ENCODE measurements around the gene ARL15.

The ARL15 gene

GRCh38 chr5:54207566-54207965 lies 102.8 kb downstream of the ARL15 start:
- TF ChIP-seq FOXM1 (IDR thresholded peaks at IDR 0.05; ENCODE audit: borderline replicate concordance, low read depth): no peak
- TF ChIP-seq CEBPB (IDR thresholded peaks at IDR 0.05): no peak
- TF ChIP-seq NFIC (IDR thresholded peaks at IDR 0.05): no peak
- no peak for TF ChIP-seq CREB1 (IDR thresholded peaks at IDR 0.05; ENCODE audit: low read depth)
- TF ChIP-seq USF1 (IDR thresholded peaks at IDR 0.05): no peak
- TF ChIP-seq ZBTB7A (IDR thresholded peaks at IDR 0.05; ENCODE audit: low read depth): no peak
- TF ChIP-seq EP300 (IDR thresholded peaks at IDR 0.05; ENCODE audit: borderline replicate concordance): no peak
- TF ChIP-seq TEAD4 (IDR thresholded peaks at IDR 0.05): no peak
- no peak for TF ChIP-seq REST (IDR thresholded peaks at IDR 0.05; ENCODE audit: low read depth)
- TF ChIP-seq EGR1 (IDR thresholded peaks at IDR 0.05): no peak
- no peak for TF ChIP-seq YY1 (IDR thresholded peaks at IDR 0.05; ENCODE audit: low read depth)
- no peak for TF ChIP-seq MAX (IDR thresholded peaks at IDR 0.05)
- no peak for TF ChIP-seq TCF12 (IDR thresholded peaks at IDR 0.05; ENCODE audit: low read depth)
- TF ChIP-seq RAD21 (IDR thresholded peaks at IDR 0.05; ENCODE audit: low read depth): no peak
- TF ChIP-seq TAF1 (IDR thresholded peaks at IDR 0.05; ENCODE audit: low read depth): no peak

- TF ChIP-seq RAD21 (IDR thresholded peaks at IDR 0.05; ENCODE audit: low read depth) (no peak), ZBTB7A (IDR thresholded peaks at IDR 0.05; ENCODE audit: low read depth) (no peak), CEBPB (IDR thresholded peaks at IDR 0.05) (no peak), EGR1 (IDR thresholded peaks at IDR 0.05) (no peak), FOXM1 (IDR thresholded peaks at IDR 0.05; ENCODE audit: borderline replicate concordance, low read depth) (no peak), REST (IDR thresholded peaks at IDR 0.05; ENCODE audit: low read depth) (no peak), TAF1 (IDR thresholded peaks at IDR 0.05; ENCODE audit: low read depth) (no peak), CREB1 (IDR thresholded peaks at IDR 0.05; ENCODE audit: low read depth) (no peak), TCF12 (IDR thresholded peaks at IDR 0.05; ENCODE audit: low read depth) (no peak), EP300 (IDR thresholded peaks at IDR 0.05; ENCODE audit: borderline replicate concordance) (no peak), USF1 (IDR thresholded peaks at IDR 0.05) (no peak), NFIC (IDR thresholded peaks at IDR 0.05) (no peak), TEAD4 (IDR thresholded peaks at IDR 0.05) (no peak), MAX (IDR thresholded peaks at IDR 0.05) (no peak)
These were observed 103.7 kb downstream of the ARL15 start for GRCh38 chr5:54206580-54207229.

GRCh38 chr5:54205918-54206317 lies 104.5 kb downstream of the ARL15 start:
- TF ChIP-seq REST (IDR thresholded peaks at IDR 0.05; ENCODE audit: low read depth) (no peak), ZBTB7A (IDR thresholded peaks at IDR 0.05; ENCODE audit: low read depth) (no peak), TAF1 (IDR thresholded peaks at IDR 0.05; ENCODE audit: low read depth) (no peak), EP300 (IDR thresholded peaks at IDR 0.05; ENCODE audit: borderline replicate concordance) (no peak), USF1 (IDR thresholded peaks at IDR 0.05) (no peak), YY1 (IDR thresholded peaks at IDR 0.05; ENCODE audit: low read depth) (no peak), MAX (IDR thresholded peaks at IDR 0.05) (no peak)

GRCh38 chr5:54205453-54205852 lies 104.9 kb downstream of the ARL15 start:
- no peak for TF ChIP-seq FOXM1 (IDR thresholded peaks at IDR 0.05; ENCODE audit: borderline replicate concordance, low read depth)
- no peak for TF ChIP-seq CEBPB (IDR thresholded peaks at IDR 0.05)
- TF ChIP-seq NFIC (IDR thresholded peaks at IDR 0.05): no peak
- no peak for TF ChIP-seq EP300 (IDR thresholded peaks at IDR 0.05; ENCODE audit: borderline replicate concordance)

Measured in Ishikawa (cell line).